Measurements from ENCODE around the gene CADM2. TPM values are rescaled to one million over a fixed set of nuclear protein-coding genes. Genes with fewer than 3 reads are reported as not detected.

CADM2 gene
- total RNA-seq, 4 donors from 2014 or later = 0.13 to 4.3 (median 4.1) TPM

GRCh38 chr3:85244091-85244490 lies 285.3 kb downstream of the CADM2 start:
- TF ChIP-seq CTCF (IDR thresholded peaks at IDR 0.05) = no peak
- no peak for TF ChIP-seq POLR2A (IDR thresholded peaks at IDR 0.05)
- no peaks in the 10 kb centered on the region for H3K4me1 ChIP-seq
- H3K36me3 ChIP-seq = no peaks in the 10 kb centered on the region
- DNase-seq = no peak
- intact Hi-C loops (cut with DNase I) = no loop called here
- H3K27ac ChIP-seq = no peak overlapping the region
- no peak overlapping the region for H3K4me3 ChIP-seq (replicated peaks in 1 of 3)
- H3K9me3 ChIP-seq = no peaks in the 10 kb centered on the region
- no peaks in the 10 kb centered on the region for H3K27me3 ChIP-seq
- 77 to 86% methylated on average over 4 of the region's 4 CpGs for WGBS, 2 donors

- intact Hi-C loops (cut with DNase I) = no loop called here
- 91 to 94% methylated on average over 2 of the region's 2 CpGs for WGBS, 2 donors
- no peaks in the 10 kb centered on the region for H3K4me1 ChIP-seq
- TF ChIP-seq POLR2A (IDR thresholded peaks at IDR 0.05) (no peak), CTCF (IDR thresholded peaks at IDR 0.05) (no peak)
- H3K9me3 ChIP-seq = no peaks in the 10 kb centered on the region
- H3K27ac ChIP-seq = no peak overlapping the region
- no peaks in the 10 kb centered on the region for H3K36me3 ChIP-seq
- H3K4me3 ChIP-seq (replicated peaks in 1 of 3) = no peak overlapping the region
- no peak for DNase-seq
- no peaks in the 10 kb centered on the region for H3K27me3 ChIP-seq
These were observed 285.7 kb downstream of the CADM2 start for GRCh38 chr3:85244519-85244918.

GRCh38 chr3:85251766-85252165 lies 293.0 kb downstream of the CADM2 start:
- no peaks in the 10 kb centered on the region for H3K36me3 ChIP-seq
- H3K27me3 ChIP-seq = no peaks in the 10 kb centered on the region
- H3K9me3 ChIP-seq = no peaks in the 10 kb centered on the region
- no peak overlapping the region for H3K4me3 ChIP-seq (replicated peaks in 1 of 3)
- no peak overlapping the region for H3K27ac ChIP-seq
- 92 to 94% methylated on average over 1 of the region's 1 CpG for WGBS, 2 donors
- intact Hi-C loops (cut with DNase I) = no loop called here
- no peak for TF ChIP-seq POLR2A (IDR thresholded peaks at IDR 0.05)
- TF ChIP-seq CTCF (IDR thresholded peaks at IDR 0.05) = no peak
- no peaks in the 10 kb centered on the region for H3K4me1 ChIP-seq
- no peak for DNase-seq

- H3K36me3 ChIP-seq = no peaks in the 10 kb centered on the region
- H3K27me3 ChIP-seq = no peaks in the 10 kb centered on the region
- H3K4me3 ChIP-seq (replicated peaks in 1 of 3) = no peak overlapping the region
- intact Hi-C loops (cut with DNase I) = no loop called here
- no peaks in the 10 kb centered on the region for H3K9me3 ChIP-seq
- no peaks in the 10 kb centered on the region for H3K4me1 ChIP-seq
- WGBS, 2 donors = 46 to 60% methylated on average over 1 of the region's 1 CpG
- no peak overlapping the region for H3K27ac ChIP-seq
- TF ChIP-seq POLR2A (IDR thresholded peaks at IDR 0.05) (no peak), CTCF (IDR thresholded peaks at IDR 0.05) (no peak)
- no peak for DNase-seq
These were observed 293.9 kb downstream of the CADM2 start for GRCh38 chr3:85252686-85253085.

- TF ChIP-seq CTCF (IDR thresholded peaks at IDR 0.05) (no peak), POLR2A (IDR thresholded peaks at IDR 0.05) (no peak)
- WGBS, 2 donors = 64 to 83% methylated on average over 3 of the region's 3 CpGs
- Histone ChIP-seq H3K4me3 (replicated peaks in 1 of 3) (no peak overlapping the region), H3K4me1 (no peaks in the 10 kb centered on the region), H3K27me3 (no peaks in the 10 kb centered on the region), H3K36me3 (no peaks in the 10 kb centered on the region), H3K9me3 (no peaks in the 10 kb centered on the region), H3K27ac (no peak overlapping the region)
- intact Hi-C loops (cut with DNase I) = no loop called here
- DNase-seq = no peak
These were observed 295.9 kb downstream of the CADM2 start for GRCh38 chr3:85254738-85255137.

Measured in thyroid gland (tissue), 4 donors.